Measurements from ENCODE around the gene NANOS3.

DNA sequence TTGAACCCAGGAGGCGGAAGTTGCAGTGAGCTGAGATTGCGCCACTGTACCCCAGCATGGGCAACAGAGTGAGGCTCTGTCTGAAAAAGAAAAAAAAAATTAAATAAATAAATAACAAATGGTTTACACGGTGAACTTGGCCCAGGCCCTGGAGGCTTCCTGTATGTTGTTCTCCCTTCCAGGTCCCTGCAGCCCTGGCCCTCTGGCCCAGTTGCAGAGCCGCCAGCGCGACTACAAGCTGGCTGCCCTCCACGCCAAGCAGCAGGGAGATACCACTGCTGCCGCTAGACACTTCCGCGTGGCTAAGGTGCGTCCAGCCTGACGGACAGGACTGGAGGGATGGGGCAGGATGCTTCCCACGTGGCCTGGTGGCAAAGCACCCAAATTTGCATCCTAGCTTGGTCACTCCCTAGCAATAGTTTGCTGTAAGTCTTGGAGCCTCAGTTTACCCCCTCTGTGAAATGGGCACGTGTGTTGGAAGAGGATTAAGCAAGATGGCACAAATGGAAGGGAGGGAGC is 41.0 kb downstream of the NANOS3 start:
- TF ChIP-seq CTBP1 (IDR thresholded peaks at IDR 0.05; ENCODE audit: borderline replicate concordance) (no peak), SP1 (IDR thresholded peaks at IDR 0.05) (no peak), NFRKB (IDR thresholded peaks at IDR 0.05) (no peak), FOXA1 (IDR thresholded peaks at IDR 0.05) (no peak), HDGF (IDR thresholded peaks at IDR 0.05; ENCODE audit: borderline replicate concordance) (no peak), SUZ12 (IDR thresholded peaks at IDR 0.05) (no peak), ZNF384 (IDR thresholded peaks at IDR 0.05) (no peak), FOXK2 (IDR thresholded peaks at IDR 0.05) (no peak), ELF4 (IDR thresholded peaks at IDR 0.05) (no peak)
- TF ChIP-seq, protein P1, sequence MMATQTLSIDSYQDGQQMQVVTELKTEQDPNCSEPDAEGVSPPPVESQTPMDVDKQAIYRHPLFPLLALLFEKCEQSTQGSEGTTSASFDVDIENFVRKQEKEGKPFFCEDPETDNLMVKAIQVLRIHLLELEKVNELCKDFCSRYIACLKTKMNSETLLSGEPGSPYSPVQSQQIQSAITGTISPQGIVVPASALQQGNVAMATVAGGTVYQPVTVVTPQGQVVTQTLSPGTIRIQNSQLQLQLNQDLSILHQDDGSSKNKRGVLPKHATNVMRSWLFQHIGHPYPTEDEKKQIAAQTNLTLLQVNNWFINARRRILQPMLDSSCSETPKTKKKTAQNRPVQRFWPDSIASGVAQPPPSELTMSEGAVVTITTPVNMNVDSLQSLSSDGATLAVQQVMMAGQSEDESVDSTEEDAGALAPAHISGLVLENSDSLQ (IDR thresholded peaks at IDR 0.05): no peak

Measured in HEK293T (cell line).